Astrocyte (in vitro differentiated cells and primary cell): ENCODE data around the gene IRF2. TPM values are rescaled to one million over a fixed set of nuclear protein-coding genes. Genes with fewer than 3 reads are reported as not detected.

Source experiments
- DNase-seq: peaks from one replicate; pipeline ENCODE4 v3.0.0-alpha.2; 2010; ENCODE audit warnings: low read depth
- FAIRE-seq: peaks from 2 replicates; lab custom pipeline; 2011; peaks lifted over from hg19 to GRCh38; lab: Jason Lieb, UNC
- H2AFZ ChIP-seq: 2 replicates; pipeline ENCODE4 v1.6.0; 2012; ENCODE audit warnings: low read depth, low read length, inconsistent platforms
- H3K27ac ChIP-seq: 2 replicates; pipeline ENCODE4 v1.5.1; 2011; ENCODE audit warnings: low read depth, low read length, inconsistent platforms
- H3K27me3 ChIP-seq: 2 replicates; pipeline ENCODE4 v1.6.0; 2011; ENCODE audit warnings: low read length, inconsistent platforms; ENCODE audit not compliant: insufficient read depth
- H3K36me3 ChIP-seq: 2 replicates; pipeline ENCODE4 v1.5.1; 2011; ENCODE audit warnings: low read length, inconsistent platforms; ENCODE audit not compliant: insufficient read depth
- H3K4me1 ChIP-seq: 2 replicates; pipeline ENCODE4 v1.5.1; 2011; ENCODE audit warnings: low read length, inconsistent platforms; ENCODE audit not compliant: insufficient read depth
- H3K4me2 ChIP-seq: 2 replicates; pipeline ENCODE4 v1.6.0; 2012; ENCODE audit warnings: low read length, inconsistent platforms
- H3K4me3 ChIP-seq: 2 replicates; pipeline ENCODE4 v1.5.1; 2011; ENCODE audit warnings: low read depth, mild to moderate bottlenecking, low read length, inconsistent platforms; ENCODE audit not compliant: insufficient read depth
- H3K79me2 ChIP-seq: 2 replicates; pipeline ENCODE4 v1.6.0; 2012; ENCODE audit warnings: mild to moderate bottlenecking, low read length, inconsistent platforms; ENCODE audit not compliant: insufficient read depth
- H3K9ac ChIP-seq: 2 replicates; pipeline ENCODE4 v1.6.0; 2012; ENCODE audit warnings: mild to moderate bottlenecking, low read length, inconsistent platforms
- H3K9me3 ChIP-seq: 2 replicates; pipeline ENCODE4 v1.5.1; 2012; ENCODE audit warnings: low read depth, mild to moderate bottlenecking, low read length, inconsistent platforms; ENCODE audit not compliant: insufficient read depth
- H4K20me1 ChIP-seq: 2 replicates; pipeline ENCODE4 v1.6.0; 2012; ENCODE audit warnings: low read length, inconsistent platforms; ENCODE audit not compliant: insufficient read depth
- H3K27ac Mint-ChIP-seq: one replicate; pipeline ENCODE4 v1.8.0; 2021; ENCODE audit warnings: mild to moderate bottlenecking, mixed read lengths; ENCODE audit not compliant: unreplicated experiment
- H3K27me3 Mint-ChIP-seq: one replicate; pipeline ENCODE4 v1.8.0; 2021; ENCODE audit warnings: low read depth, mixed read lengths; ENCODE audit not compliant: unreplicated experiment
- H3K36me3 Mint-ChIP-seq: one replicate; pipeline ENCODE4 v1.8.0; 2021; ENCODE audit warnings: low read depth, mixed read lengths; ENCODE audit not compliant: unreplicated experiment
- H3K4me1 Mint-ChIP-seq: one replicate; pipeline ENCODE4 v1.8.0; 2021; ENCODE audit warnings: low read depth, mixed read lengths; ENCODE audit not compliant: unreplicated experiment
- H3K4me3 Mint-ChIP-seq: one replicate; pipeline ENCODE4 v1.8.0; 2021; ENCODE audit warnings: mild to moderate bottlenecking, moderate library complexity, mixed read lengths; ENCODE audit not compliant: unreplicated experiment
- H3K9me3 Mint-ChIP-seq: one replicate; pipeline ENCODE4 v1.8.0; 2021; ENCODE audit warnings: mild to moderate bottlenecking, mixed read lengths; ENCODE audit not compliant: unreplicated experiment
- CTCF ChIP-seq: IDR thresholded peaks from 2 replicates; pipeline ENCODE4 v1.5.1; 2011; ENCODE audit warnings: low read depth, mild to moderate bottlenecking, inconsistent platforms, low read length, moderate library complexity; ENCODE audit not compliant: insufficient read depth
- EZH2 ChIP-seq: IDR thresholded peaks from 2 replicates; pipeline ENCODE4 v1.6.1; 2012; ENCODE audit warnings: mild to moderate bottlenecking, low read length, inconsistent platforms; ENCODE audit not compliant: insufficient read depth
- total RNA-seq: library from RNA; stranded (reverse); gene quantifications from 2 replicates; pipeline ENCODE4 v1.2.1, GENCODE V29; 2021

IRF2 gene
- total RNA-seq, 1 donor from 2014 or later = 12.6 TPM

DNA sequence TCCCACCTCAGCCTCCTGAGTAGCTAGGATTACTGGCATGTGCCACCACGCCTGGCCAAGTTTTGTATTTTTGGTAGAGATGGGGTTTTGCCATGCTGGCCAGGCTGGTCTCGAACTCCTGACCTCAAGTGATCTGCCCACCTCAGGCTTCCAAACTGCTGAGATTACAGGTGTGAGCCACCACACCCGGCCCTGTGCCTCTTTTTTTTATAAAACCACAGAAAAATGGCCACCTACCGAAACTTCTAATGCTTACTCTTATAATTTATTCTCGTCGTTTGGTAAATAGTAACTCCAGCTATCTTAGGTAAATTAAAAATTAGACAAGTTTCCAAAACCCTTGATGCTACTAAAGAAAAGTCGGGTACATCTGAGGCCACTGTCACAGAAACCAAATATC lies 54.4 kb downstream of the IRF2 start:
- Mint-ChIP-seq H3K36me3 (peaks cover 30% of the 10 kb centered on the region), H3K27ac (no peak overlapping the region), H3K9me3 (peaks cover 9% of the 10 kb centered on the region), H3K27me3 (no peaks in the 10 kb centered on the region), H3K4me1 (peaks cover 15% of the 10 kb centered on the region), H3K4me3 (no peak overlapping the region)
- H3K36me3 ChIP-seq = no peaks in the 10 kb centered on the region
- DNase-seq (no peak), FAIRE-seq (no peak)
- peaks cover 8% of the 10 kb centered on the region for H4K20me1 ChIP-seq
- no peak overlapping the region for H3K27ac ChIP-seq
- H3K9ac ChIP-seq = no peak overlapping the region
- no peak overlapping the region for H2AFZ ChIP-seq
- no peak overlapping the region for H3K4me2 ChIP-seq
- peaks cover 9% of the 10 kb centered on the region for H3K79me2 ChIP-seq
- H3K4me1 ChIP-seq = peaks cover 16% of the 10 kb centered on the region
- H3K4me3 ChIP-seq = no peak overlapping the region
- no peaks in the 10 kb centered on the region for H3K27me3 ChIP-seq
- no peak for TF ChIP-seq EZH2
- no peak for TF ChIP-seq CTCF
- peaks cover 4% of the 10 kb centered on the region for H3K9me3 ChIP-seq

DNA sequence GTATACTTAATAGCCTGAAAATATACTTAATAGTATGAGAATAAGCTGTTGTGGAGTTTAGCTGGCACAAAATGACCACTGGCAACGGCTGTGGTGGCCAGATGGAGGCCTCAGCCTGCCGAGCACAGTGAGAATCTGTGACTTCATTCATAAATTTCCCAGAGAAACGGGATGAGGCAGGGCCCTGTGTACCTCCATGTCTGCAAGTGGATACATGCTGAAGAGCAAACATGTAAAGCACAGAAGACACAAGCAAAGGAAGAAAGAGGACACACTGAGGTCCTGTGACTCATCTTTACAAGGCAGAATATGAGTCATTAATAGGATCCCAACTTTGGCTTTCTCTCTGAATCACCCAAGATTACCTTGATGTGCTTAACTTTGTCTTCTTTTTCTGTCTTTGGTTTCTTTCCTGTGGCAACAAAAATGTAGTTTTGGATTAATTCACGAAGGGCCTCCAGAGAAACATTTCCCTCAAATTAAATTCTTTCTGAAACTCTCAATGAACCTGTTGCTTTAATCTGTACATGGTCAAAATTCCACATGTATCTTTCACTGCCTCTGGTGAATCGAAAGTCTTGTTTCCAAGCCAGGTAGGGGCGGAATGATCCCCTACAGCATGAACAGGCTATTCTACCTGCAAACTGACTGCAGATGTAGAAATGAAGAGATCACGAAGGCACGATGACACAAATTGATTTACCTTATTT lies 56.4 kb downstream of the IRF2 start:
- Histone ChIP-seq H2AFZ (no peak overlapping the region), H3K9me3 (peaks cover 4% of the 10 kb centered on the region), H4K20me1 (peaks cover 8% of the 10 kb centered on the region), H3K27ac (peak overlapping the region; percentile 49), H3K9ac (no peak overlapping the region), H3K36me3 (no peaks in the 10 kb centered on the region), H3K4me1 (peaks cover 16% of the 10 kb centered on the region), H3K4me2 (peak overlapping the region; percentile 31), H3K4me3 (no peak overlapping the region), H3K27me3 (no peaks in the 10 kb centered on the region), H3K79me2 (peaks cover 7% of the 10 kb centered on the region)
- DNase-seq = peak; percentile 84
- peak; percentile 85 for FAIRE-seq
- H3K4me3 Mint-ChIP-seq = no peak overlapping the region
- peak overlapping the region; percentile 70 for H3K27ac Mint-ChIP-seq
- H3K27me3 Mint-ChIP-seq = no peaks in the 10 kb centered on the region
- peaks cover 15% of the 10 kb centered on the region for H3K4me1 Mint-ChIP-seq
- peaks cover 9% of the 10 kb centered on the region for H3K9me3 Mint-ChIP-seq
- no peak for TF ChIP-seq EZH2
- no peak for TF ChIP-seq CTCF
- H3K36me3 Mint-ChIP-seq = peaks cover 38% of the 10 kb centered on the region
